Ishikawa (cell line): ENCODE results near the gene TP53AIP1.
A peak's percentile ranks its signal among the peaks of the same experiment; 100 is the strongest.

Experiments used
- CEBPB ChIP-seq: IDR thresholded peaks from 2 replicates; pipeline ENCODE4 v1.6.1; 2012
- CREB1 ChIP-seq: IDR thresholded peaks from 2 replicates; pipeline ENCODE4 v1.6.1; 2012; ENCODE audit warnings: low read depth
- EGR1 ChIP-seq: IDR thresholded peaks from 2 replicates; pipeline ENCODE4 v1.6.1; 2012
- EP300 ChIP-seq: IDR thresholded peaks from 2 replicates; pipeline ENCODE4 v1.6.1; 2012; ENCODE audit warnings: borderline replicate concordance
- FOXM1 ChIP-seq: IDR thresholded peaks from 2 replicates; pipeline ENCODE4 v1.6.1; 2012; ENCODE audit warnings: low read depth, borderline replicate concordance
- NFIC ChIP-seq: IDR thresholded peaks from 2 replicates; pipeline ENCODE4 v1.6.1; 2012
- RAD21 ChIP-seq: IDR thresholded peaks from 2 replicates; pipeline ENCODE4 v1.6.1; 2012; ENCODE audit warnings: low read depth
- TAF1 ChIP-seq: IDR thresholded peaks from 2 replicates; pipeline ENCODE4 v1.6.1; 2012; ENCODE audit warnings: low read depth, mild to moderate bottlenecking
- TCF12 ChIP-seq: IDR thresholded peaks from 2 replicates; pipeline ENCODE4 v1.6.1; 2012; ENCODE audit warnings: low read depth
- TEAD4 ChIP-seq: IDR thresholded peaks from 2 replicates; pipeline ENCODE4 v1.6.1; 2012
- YY1 ChIP-seq: IDR thresholded peaks from 2 replicates; pipeline ENCODE4 v1.6.1; 2012; ENCODE audit warnings: low read depth
- ZBTB7A ChIP-seq: IDR thresholded peaks from 2 replicates; pipeline ENCODE4 v1.6.1; 2012; ENCODE audit warnings: low read depth
- TF ChIP-seq, protein P1 (sequence below): IDR thresholded peaks from 2 replicates; pipeline ENCODE4 v1.6.1; 2012
- TF ChIP-seq, protein P2 (sequence below): IDR thresholded peaks from 2 replicates; pipeline ENCODE4 v1.6.1; 2012; ENCODE audit warnings: low read depth, mild to moderate bottlenecking
- TF ChIP-seq, protein P3 (sequence below): IDR thresholded peaks from 2 replicates; pipeline ENCODE4 v1.6.1; 2012

TP53AIP1 gene

DNA sequence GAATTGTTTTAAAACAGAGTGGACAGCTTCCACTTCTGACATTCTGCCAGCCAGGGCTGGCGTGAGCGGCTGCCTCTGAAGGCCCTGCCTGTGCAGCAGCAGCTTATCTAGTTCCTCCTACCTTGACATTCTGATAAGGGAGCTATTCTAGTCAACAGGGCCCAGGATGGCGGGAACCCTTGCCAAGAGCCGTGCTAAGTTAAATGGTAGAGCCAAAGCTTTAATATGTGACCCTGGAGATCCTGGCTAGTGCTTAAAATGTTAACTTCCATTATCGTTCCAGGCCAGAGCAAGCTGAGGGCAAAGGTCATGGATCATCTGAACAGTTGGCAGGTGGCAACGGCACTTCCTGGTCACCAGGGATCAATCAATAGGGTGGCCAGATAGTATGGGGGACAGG, 48.0 kb downstream of the TP53AIP1 start:
- TF ChIP-seq TAF1 (no peak), TCF12 (no peak)

DNA sequence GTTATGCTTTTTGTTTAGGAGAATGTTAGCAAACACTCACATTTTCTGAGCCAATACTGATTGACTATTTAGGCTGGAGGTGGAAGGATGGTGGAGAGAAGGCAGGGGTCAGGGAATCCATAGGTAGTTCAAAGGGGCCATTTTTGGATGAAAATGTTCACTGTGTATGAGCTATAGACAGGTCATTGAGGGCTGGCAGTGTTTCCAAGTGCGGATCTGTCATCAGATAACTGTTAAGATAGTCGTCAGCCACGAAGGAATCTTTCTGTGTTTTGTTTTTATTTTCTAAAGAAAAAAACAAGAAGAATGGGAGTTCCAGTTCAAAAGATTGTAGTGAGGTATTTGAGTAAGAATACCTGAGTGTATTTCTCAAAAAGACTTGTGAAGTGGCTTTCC, 48.4 kb downstream of the TP53AIP1 start:
- TF ChIP-seq, protein P1, sequence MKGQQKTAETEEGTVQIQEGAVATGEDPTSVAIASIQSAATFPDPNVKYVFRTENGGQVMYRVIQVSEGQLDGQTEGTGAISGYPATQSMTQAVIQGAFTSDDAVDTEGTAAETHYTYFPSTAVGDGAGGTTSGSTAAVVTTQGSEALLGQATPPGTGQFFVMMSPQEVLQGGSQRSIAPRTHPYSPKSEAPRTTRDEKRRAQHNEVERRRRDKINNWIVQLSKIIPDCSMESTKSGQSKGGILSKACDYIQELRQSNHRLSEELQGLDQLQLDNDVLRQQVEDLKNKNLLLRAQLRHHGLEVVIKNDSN, result no peak
- no peak for TF ChIP-seq TCF12
- no peak for TF ChIP-seq NFIC
- TF ChIP-seq ZBTB7A, result no peak
- no peak for TF ChIP-seq YY1
- TF ChIP-seq EGR1, result no peak
- TF ChIP-seq TEAD4, result no peak
- no peak for TF ChIP-seq RAD21
- TF ChIP-seq EP300, result no peak
- TF ChIP-seq, protein P2, sequence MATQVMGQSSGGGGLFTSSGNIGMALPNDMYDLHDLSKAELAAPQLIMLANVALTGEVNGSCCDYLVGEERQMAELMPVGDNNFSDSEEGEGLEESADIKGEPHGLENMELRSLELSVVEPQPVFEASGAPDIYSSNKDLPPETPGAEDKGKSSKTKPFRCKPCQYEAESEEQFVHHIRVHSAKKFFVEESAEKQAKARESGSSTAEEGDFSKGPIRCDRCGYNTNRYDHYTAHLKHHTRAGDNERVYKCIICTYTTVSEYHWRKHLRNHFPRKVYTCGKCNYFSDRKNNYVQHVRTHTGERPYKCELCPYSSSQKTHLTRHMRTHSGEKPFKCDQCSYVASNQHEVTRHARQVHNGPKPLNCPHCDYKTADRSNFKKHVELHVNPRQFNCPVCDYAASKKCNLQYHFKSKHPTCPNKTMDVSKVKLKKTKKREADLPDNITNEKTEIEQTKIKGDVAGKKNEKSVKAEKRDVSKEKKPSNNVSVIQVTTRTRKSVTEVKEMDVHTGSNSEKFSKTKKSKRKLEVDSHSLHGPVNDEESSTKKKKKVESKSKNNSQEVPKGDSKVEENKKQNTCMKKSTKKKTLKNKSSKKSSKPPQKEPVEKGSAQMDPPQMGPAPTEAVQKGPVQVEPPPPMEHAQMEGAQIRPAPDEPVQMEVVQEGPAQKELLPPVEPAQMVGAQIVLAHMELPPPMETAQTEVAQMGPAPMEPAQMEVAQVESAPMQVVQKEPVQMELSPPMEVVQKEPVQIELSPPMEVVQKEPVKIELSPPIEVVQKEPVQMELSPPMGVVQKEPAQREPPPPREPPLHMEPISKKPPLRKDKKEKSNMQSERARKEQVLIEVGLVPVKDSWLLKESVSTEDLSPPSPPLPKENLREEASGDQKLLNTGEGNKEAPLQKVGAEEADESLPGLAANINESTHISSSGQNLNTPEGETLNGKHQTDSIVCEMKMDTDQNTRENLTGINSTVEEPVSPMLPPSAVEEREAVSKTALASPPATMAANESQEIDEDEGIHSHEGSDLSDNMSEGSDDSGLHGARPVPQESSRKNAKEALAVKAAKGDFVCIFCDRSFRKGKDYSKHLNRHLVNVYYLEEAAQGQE, result no peak
- no peak for TF ChIP-seq TAF1
- TF ChIP-seq CREB1, result no peak
- TF ChIP-seq, protein P3, sequence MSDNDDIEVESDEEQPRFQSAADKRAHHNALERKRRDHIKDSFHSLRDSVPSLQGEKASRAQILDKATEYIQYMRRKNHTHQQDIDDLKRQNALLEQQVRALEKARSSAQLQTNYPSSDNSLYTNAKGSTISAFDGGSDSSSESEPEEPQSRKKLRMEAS, result no peak
- no peak for TF ChIP-seq FOXM1

DNA sequence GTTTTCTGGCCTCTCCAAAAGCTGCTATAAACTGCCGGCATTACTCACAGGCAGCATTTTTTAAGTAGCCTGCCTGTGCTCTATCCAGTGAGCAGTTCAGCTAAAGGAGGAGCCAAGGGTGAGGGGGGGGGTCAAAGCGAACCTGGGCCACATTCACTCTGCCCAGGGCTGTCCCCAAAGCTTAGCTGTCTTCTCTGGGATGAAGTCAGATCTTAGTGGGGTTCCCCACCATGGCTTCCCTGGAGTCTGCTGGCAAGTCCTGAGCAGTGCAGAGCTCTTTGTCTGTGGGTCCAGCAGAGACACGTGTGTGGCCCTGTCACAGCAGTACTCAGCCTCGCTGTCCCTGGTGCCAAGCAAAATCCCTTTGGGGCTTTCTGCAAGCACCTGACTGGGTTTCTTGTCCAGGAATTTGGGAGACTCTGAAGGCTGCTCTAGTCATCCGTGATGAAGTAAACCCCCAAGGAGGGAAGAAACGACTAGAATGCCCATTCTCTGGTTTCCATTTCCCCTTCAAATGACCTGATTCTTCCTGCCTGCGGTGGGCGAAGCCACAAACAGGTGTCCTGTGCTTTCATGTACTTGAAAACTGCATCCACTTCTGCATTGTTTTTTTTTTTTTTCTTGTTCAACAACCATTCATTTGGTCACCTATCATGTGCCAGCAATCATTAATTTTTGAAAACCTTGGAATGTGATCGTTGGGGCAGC, 48.9 kb downstream of the TP53AIP1 start:
- TF ChIP-seq, protein P1, result no peak
- TF ChIP-seq, protein P3, result peak; percentile 20; the same call in 1 of the 2 replicates

DNA sequence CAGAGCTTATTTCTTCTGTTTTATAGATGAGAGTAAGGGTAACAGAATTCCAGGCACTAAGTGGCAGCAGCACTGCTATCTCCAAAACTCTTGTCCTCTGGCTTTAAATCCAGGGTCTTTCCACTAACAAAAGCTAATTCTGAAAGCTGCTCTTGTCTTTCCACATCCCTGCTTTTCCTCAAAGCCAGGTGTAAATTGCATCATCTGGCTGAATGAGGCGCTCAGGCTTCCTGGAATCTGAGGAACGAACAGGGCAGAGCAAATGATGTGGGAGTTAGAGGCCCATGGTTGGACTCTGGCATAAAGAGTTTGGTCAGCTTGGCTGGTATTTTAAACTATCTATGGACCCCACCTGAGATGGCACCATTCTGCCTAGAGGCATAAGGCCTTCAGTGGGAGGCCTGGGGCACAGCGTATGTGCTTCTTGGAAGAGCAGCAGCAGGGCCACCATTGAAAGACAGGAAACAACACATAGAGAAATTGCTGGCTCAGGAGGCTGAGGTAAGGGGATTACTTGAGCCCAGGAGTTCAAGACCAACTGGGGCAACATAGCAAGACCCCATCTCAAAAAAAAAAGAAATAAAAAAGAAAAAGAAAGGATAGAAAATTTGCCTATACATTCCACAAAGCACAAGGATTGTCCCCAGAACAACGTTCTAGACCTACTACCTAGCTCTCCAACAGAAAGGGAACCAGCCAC, 49.7 kb downstream of the TP53AIP1 start:
- TF ChIP-seq TEAD4 (peak; percentile 65), YY1 (peak; percentile 35; the same call in 1 of the 2 replicates), NFIC (no peak), TAF1 (no peak), CREB1 (no peak), TCF12 (0 out of 2 replicates have a peak, but pooled peaks have one; percentile 33), CEBPB (peak; percentile 85)
- TF ChIP-seq, protein P3, result no peak
- TF ChIP-seq, protein P2, result no peak

DNA sequence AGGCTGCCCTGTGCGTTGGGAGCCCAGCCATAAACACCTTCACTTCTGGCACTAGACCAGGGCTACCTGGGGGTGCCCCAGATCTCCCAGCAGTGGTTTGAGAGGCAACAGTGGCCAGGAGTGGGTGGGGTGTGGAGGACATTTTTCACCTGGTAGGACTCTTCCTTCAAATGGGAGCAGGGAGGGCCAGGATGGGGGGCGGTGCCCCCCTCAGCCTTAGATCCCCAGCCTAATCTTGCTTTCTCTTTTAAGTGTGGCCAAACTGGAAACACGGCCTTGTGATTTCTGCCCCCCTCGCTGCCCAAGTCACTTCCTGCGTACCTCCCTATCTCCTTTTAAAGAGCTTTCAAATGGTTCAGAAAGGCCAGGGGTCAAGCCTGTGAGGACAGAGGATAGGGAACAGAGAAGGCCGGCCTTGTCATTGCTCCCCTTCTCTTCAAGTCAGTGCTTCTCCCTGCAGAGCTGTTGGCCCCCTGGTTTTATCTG, 50.7 kb downstream of the TP53AIP1 start:
- TF ChIP-seq YY1, result 0 out of 2 replicates have a peak, but pooled peaks have one; percentile 18
- peak; percentile 44 for TF ChIP-seq TEAD4
- peak; percentile 86 for TF ChIP-seq NFIC
- peak; percentile 79 for TF ChIP-seq FOXM1
- no peak for TF ChIP-seq CEBPB
- TF ChIP-seq, protein P3, result 0 out of 2 replicates have a peak, but pooled peaks have one; percentile 22
- TF ChIP-seq, protein P2, result no peak
- TF ChIP-seq ZBTB7A, result no peak; the same call in none of the 2 replicates
- TF ChIP-seq TCF12, result peak; percentile 83; the same call in 1 of the 2 replicates
- peak; percentile 83 for TF ChIP-seq EP300
